Iris pigment epithelial cell (primary cell): ENCODE results near the gene GBP6.
"Not testable (repeated sequence)": the region's sequence is repeated elsewhere in the genome, so short reads cannot be mapped to it uniquely, and the experiment has no call there.

ENCODE experiments used
- DNase-seq: peaks from one replicate; pipeline ENCODE4 v3.0.0-alpha.2; 2011; ENCODE audit warnings: low read depth

Gene GBP6, protein sequence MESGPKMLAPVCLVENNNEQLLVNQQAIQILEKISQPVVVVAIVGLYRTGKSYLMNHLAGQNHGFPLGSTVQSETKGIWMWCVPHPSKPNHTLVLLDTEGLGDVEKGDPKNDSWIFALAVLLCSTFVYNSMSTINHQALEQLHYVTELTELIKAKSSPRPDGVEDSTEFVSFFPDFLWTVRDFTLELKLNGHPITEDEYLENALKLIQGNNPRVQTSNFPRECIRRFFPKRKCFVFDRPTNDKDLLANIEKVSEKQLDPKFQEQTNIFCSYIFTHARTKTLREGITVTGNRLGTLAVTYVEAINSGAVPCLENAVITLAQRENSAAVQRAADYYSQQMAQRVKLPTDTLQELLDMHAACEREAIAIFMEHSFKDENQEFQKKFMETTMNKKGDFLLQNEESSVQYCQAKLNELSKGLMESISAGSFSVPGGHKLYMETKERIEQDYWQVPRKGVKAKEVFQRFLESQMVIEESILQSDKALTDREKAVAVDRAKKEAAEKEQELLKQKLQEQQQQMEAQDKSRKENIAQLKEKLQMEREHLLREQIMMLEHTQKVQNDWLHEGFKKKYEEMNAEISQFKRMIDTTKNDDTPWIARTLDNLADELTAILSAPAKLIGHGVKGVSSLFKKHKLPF

DNA sequence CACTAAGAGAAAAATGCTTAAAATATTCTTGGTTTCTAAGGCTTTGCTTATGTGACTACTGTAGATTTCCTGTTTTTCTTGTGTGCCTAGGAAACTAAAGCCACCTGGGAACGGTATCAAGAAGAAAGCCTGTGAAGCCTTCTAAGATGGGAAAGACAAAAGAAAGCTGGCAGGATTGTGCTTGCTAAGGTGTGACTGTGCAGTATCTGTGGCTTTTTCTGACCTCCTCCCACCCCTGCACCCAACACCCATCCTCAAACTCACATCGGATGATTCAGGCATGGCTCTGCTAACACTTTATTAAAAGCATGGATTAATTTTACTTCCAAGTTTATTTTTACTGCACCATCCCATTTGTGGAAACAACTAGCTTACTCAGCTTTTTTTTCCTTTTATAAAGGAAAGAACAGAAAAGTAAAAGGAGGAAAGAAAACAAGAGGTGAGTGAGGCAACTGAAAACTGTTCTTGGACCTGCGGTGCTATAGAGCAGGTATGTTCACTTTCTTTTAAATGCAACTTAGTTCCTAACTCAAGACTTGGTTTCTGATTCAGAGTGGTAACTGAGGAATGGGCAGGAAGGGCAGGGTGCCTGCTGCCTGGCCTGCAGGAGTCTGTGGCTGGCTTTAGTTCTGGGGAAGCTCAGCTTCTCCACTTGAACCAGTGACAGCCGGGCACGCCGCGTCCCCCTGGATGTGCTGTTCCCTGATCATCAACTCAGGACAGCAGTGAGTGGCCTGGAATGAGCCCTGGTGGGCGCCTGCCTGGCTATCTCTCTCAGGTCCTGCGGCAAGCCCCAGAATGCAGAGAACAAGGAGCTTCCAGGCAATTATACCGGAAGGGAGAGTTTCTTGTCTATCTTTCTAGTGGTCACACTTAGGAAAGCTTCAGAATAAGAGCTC is at the start of gene GBP6:
TSS of gene GBP6 (plus strand) at position 422 of the 899 bp plus-strand sequence. CDS start 4,493 bp downstream, outside the sequence.
- no peak for DNase-seq

- DNase-seq = no peak
These were observed 41.5 kb upstream of the GBP6 start for GRCh38 chr1:89322402-89322801.

DNA sequence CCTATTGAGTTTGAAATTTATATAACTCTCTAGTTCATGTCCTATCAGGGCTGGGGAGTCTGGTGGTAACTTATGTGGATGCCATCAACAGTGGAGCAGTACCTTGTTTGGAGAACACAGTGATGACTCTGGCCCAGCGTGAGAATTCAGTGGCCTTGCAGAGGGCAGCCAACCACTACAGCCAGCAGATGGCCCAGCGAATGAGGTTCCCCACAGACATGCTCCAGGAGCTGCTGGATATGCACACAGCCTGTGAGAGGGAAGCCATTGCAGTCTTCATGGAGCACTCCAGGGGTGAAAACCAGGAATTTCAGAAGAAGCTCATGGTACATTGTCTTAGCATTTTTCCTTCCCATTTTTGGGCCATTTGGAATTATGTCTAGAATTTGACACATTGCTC is 32.0 kb upstream of the GBP6 start:
- DNase-seq = no peak

- no peak for DNase-seq
These were observed 31.4 kb upstream of the GBP6 start for GRCh38 chr1:89332461-89332860.

DNA sequence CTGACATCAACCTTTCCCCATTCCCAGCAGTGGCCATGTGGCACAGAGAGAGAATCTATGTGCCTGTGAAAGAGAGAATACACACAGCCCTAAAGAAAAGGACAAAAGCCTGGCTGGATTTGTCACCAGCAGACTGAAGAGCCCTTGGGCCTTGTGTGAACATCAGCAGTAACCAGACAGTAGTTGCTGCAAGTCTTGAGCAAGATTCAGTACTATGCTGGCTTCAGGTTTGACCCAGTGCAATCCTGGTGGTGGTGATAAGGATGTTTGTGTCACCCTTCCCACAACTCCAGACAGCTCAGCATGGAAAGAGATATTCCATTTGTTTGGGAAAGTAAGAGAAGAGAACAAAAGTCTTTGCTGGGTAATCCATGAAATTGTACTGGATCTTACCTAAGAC is 28.4 kb upstream of the GBP6 start:
- DNase-seq = no peak

- no peak for DNase-seq
These were observed 26.0 kb upstream of the GBP6 start for GRCh38 chr1:89337903-89338302.

GRCh38 chr1:89339039-89339438 is 24.8 kb upstream of the GBP6 start:
- no peak for DNase-seq

DNA sequence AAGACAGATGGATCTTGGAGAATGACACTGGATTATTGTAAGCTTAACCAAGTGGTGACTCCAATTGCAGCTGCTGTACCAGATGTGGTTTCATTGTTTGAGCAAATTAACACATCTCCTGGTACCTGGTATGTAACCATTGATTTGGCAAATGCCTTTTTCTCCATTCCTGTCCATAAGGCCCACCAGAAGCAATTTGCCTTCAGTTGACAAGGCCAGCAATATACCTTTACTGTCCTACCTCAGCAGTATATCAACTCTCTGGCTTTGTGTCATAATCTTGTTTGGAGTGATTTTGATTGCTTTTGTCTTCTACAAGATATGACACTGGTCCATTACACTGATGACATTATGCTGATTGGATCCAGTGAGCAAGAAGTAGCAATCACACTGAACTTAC is 18.4 kb upstream of the GBP6 start:
- not testable (repeated sequence) for DNase-seq

DNA sequence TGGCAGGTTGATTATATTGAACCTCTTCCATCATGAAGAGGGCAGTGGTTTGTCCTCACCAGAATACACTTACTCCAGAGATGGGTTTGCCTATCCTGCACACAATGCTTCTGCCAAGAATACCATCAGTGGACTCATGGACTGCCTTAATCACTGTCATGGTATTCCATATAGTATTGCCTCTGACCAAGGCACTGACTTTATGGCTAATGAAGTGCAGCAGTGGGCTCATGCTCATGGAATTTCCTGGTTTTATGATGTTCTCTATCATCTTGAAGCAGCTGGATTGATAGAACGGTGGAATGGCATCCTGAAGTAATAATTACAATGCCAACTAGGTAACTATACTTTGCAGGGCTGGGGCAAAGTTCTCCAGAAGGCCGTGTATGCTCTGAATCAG is 16.6 kb upstream of the GBP6 start:
- no peak for DNase-seq

- DNase-seq = no peak
These were observed 13.6 kb upstream of the GBP6 start for GRCh38 chr1:89350298-89350697.

- DNase-seq = no peak
These were observed 12.1 kb upstream of the GBP6 start for GRCh38 chr1:89351597-89352311.

DNA sequence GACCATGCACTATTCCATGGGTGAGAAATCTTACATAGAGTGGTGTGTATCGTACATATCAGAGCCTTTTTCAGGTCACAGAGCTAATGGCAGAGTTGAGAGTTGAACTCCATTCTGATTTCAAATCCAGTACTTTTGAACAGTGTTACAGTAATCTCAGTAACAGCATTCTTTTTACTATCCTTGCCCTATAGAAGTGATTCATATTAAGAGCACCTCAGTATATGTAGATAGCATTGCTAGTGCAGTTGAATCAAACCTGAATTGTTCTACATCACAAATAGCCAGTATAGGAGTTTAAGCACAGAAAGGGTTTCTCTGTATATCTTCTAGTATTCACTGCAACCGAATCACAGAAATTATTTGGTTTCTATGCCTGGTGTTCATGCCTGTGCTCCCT is 11.4 kb upstream of the GBP6 start:
- DNase-seq = no peak

- no peak for DNase-seq
These were observed 9.7 kb upstream of the GBP6 start for GRCh38 chr1:89354205-89354604.

DNA sequence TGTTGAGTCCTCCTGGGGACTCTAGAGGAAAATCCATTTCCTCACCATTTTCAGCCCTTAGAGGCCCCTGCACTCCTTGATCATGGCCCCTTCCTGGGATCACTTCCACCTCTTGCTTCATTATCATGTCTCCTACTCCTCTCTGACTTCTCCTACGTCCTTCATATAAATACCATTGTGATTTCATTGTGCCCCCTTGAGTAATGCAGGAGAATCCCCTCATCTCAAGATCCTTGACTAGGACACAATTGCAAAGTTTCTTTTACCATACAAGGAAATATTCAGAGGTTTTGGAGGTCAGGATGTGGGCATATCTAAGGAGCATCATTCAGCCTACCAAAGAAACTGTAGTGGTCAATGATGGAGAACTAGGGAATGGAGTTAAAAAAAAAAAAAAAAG is 8.8 kb upstream of the GBP6 start:
- DNase-seq = no peak

DNA sequence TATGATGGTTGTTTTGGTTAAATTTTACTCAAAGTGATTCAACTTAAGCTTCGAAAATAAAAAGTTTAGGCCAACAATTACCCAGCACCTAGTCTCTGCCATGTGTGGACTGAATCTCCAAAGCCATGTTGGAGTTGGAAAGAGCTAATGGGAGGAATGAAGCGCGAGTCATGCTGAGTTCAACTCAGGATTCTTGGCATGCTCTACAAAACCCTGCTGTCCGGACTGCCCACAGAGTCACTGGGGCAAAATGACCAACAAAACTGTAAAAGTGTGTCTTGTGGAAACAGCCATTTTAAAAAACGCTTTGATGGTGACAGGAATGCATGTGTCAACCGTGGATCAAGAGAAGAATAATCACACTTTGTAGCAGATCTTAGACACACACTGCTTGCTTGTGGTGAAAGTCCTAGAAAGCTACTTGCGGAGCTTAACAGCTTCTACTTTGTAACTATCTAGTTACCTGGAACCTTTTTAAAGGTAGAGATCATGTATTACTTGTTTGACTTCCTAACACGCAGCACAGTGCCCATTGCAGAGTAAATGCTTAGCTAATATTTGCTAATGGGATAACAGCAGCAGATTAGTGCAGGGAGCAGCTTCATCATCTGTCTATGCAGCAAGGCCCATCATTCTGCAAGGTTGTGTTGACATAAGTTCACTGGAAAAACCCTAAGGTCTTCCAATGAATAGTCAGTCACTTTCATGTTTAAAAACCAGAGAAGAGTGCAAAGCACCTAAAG is 7.0 kb upstream of the GBP6 start:
- peak; percentile 42 for DNase-seq

DNA sequence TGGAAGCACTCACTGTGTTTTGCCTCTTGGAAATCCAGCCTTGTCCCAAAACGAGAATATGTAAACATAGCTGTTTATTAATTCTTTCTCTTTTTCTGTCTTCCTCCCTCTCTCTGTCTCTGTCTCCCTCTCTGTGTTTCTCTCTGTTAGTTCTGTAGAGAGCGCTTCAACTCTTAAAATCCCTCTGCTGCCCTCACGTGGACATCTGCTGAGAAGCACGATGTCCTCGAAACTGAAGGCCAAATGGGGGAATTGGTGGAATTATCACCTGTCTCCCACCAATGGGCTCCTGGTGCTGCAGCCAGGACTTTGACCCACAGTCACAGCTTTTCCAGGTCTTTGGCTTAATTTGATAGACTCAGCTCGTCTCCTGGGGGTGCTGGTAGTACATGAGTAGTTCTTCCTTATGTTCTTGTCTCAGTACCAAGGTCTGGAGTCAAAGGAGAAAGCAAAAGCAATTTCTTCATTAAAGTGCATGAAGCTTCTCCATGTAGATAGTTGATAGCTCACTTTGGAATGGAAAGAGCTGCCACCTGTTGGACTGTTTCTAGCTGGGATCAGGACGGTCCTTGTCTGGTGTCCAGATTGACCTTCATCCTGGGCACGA is 5.5 kb upstream of the GBP6 start:
- peak; percentile 74 for DNase-seq

- DNase-seq = no peak
These were observed 3.1 kb upstream of the GBP6 start for GRCh38 chr1:89360716-89361115.

- no peak for DNase-seq
These were observed 2.2 kb upstream of the GBP6 start for GRCh38 chr1:89361681-89362080.

DNA sequence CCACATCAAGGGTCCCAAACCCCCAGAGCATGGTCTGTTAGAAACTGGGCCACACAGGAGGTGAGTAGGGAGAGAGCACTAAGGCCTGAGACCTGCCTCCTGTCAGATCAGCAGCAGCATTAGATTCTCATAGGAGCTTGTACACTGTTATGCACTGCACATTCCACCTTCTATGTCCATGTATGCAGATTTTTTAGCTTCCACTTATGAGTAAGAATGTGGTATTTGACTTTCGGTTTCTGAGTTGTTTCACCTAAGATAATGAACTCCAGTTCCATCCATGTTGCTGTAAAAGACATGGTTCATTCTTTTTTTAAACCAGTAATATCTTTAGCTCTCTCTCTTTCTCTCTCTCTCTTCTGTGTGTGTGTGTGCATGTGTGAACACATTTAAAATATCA is 663 bp upstream of the GBP6 start:
- peak; percentile 49 for DNase-seq

- DNase-seq = no peak
These were observed 1.2 kb downstream of the GBP6 start for GRCh38 chr1:89364954-89365550.
